ENCODE data around the gene SPIRE2. TPM values are rescaled to one million over a fixed set of nuclear protein-coding genes. Genes with fewer than 3 reads are reported as not detected.

The SPIRE2 gene
- total RNA-seq, 1 experiment from 2014 or later, result 2.3 TPM

GRCh38 chr16:89898201-89898967 is 70.1 kb downstream of the SPIRE2 start:
- no peak for DNase-seq (ENCODE audit: low read depth)

GRCh38 chr16:89899879-89900481 is 71.7 kb downstream of the SPIRE2 start:
- DNase-seq (ENCODE audit: low read depth), result no peak

- no peak for DNase-seq (ENCODE audit: low read depth)
Observed at GRCh38 chr16:89900885-89901284, 72.6 kb downstream of the SPIRE2 start.

GRCh38 chr16:89902980-89903379 is 74.7 kb downstream of the SPIRE2 start:
- no peak for DNase-seq (ENCODE audit: low read depth)

GRCh38 chr16:89903908-89904515 is 75.7 kb downstream of the SPIRE2 start:
- no peak for DNase-seq (ENCODE audit: low read depth)

- DNase-seq (ENCODE audit: low read depth), result no peak
Observed at GRCh38 chr16:89904606-89905510, 76.6 kb downstream of the SPIRE2 start.

GRCh38 chr16:89905511-89906139 is 77.3 kb downstream of the SPIRE2 start:
- DNase-seq (ENCODE audit: low read depth), result no peak

GRCh38 chr16:89906140-89907025 is 78.1 kb downstream of the SPIRE2 start:
- DNase-seq (ENCODE audit: low read depth), result no peak

DNA sequence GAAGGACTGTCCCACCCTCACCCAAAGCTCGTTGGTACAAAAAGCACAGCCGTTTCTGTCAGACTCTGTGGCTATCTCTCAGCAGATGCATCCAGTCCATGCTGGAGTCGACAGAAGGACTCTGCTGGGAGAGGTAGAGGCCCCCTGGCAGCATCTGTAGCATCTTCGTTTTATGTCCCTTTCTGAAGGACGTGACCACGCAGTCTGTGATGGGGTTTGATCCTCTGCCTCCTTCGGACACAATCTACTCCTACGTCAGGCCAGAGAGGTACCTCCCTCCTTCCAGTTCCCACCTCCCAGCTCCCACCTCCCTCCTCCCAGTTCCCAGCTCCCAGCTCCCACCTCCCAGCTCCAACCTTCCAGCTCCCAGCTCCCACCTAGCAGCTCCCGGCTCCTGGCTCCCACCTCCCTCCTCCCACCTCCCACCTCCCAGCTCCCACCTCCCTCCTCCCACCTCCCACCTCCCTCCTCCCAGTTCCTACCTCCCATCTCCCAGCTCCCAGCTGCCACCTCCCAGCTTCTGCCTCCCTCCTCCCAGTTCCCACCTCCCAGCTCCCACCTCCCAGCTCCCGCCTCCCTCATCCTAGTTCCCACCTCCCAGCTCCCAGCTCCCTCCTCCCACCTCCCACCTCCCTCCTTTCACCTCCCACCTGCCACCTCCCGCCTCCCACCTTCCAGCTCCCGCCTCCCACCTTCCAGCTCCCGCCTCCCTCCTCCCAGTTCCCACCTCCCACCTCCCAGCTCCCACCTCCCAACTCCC is 79.0 kb downstream of the SPIRE2 start:
- no peak for DNase-seq (ENCODE audit: low read depth)

DNA sequence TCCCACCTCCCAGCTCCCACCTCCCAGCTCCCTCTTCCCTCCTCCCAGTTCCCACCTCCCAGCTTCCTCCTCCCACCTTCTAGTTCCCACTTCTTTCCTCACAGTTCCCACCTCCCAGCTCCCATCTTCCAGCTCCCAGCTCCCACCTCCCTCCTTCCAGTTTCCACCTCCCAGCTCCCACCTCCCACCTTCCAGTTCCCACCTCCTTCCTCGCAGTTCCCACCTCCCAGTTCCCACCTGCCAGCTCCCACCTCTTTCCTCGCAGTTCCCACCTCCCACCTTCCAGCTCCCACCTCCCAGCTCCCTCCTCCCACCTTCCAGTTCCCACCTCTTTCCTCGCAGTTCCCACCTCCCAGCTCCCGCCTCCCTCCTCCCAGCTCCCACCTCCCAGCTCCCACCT is 80.0 kb downstream of the SPIRE2 start:
- no peak for DNase-seq (ENCODE audit: low read depth)

DNA sequence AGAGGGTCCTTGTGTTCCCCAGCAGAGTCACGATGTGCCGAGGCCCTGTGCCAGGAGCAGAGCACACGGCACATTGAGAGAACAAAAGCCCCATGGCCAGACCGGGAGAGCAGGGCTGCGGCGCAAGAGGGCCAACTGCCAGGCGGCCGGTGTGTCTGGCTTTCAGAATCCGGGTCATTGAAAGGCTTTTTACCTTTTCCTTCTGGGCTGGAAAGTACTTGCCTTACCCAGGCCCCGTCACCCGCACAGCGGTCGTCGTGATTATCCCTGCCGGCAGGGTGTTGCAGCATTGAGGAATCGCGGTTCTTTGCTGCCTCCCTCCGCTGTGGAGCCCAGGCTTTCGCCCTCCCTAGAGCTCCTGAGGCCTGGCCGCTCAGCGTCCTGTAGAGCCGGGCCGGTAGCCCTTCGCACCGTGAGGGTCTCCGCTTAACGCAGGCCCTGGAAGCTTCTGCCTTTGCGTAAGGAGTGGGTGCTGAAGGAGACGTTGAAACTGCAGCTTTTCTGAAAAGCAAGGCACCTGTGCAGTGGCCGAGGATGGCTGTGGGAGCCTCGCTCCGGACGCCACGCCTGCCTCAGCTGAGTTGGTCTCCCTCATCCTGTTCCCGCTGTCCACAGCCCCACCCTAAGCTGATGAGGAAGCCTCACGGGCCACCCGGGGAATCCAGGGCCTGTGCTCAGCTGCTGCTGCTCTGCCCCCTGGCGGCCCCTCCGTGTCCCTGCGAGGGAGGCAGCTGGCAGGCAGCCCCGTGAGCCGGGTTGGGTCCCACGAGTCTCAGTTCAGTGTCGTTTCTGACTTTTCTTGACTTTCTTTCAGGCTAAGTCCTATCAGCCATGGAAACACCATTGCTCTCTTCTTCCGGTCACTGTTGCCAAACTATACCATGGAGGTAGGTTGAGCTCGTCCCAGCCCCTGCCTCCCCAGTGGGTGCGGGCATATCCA is 81.8 kb downstream of the SPIRE2 start:
- DNase-seq (ENCODE audit: low read depth), result peak; percentile 38

DNA sequence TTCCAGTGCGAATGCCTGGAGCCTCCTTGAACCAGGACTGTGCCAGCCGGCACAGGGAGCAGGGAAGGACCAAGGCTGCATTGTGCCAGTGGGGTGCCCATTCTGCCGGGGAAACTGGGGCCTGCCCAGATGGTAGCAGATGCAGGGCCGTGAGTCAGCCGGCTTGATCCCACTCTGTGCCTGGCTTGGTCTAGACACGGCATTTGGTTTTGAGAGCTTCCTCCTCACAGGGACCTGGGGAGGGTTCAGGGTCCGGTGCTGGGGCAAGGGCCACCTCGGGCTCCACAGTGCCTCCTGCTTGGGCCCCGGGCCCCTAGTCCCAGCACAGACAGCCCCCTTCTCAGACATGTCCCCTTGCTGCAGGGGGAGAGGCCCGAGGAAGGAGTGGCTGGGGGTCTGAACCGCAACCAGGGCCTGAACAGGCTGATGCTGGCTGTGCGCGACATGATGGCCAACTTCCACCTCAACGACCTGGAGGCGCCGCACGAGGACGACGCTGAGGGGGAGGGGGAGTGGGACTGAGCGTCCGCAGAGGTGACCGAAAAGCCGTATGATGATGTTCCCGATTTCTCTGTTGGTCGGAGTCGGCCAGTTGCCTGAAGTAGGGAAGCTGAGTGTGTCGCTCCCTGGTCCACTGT is 82.6 kb downstream of the SPIRE2 start:
- DNase-seq (ENCODE audit: low read depth), result no peak

GRCh38 chr16:89911375-89911774 is 83.1 kb downstream of the SPIRE2 start:
- no peak for DNase-seq (ENCODE audit: low read depth)

DNA sequence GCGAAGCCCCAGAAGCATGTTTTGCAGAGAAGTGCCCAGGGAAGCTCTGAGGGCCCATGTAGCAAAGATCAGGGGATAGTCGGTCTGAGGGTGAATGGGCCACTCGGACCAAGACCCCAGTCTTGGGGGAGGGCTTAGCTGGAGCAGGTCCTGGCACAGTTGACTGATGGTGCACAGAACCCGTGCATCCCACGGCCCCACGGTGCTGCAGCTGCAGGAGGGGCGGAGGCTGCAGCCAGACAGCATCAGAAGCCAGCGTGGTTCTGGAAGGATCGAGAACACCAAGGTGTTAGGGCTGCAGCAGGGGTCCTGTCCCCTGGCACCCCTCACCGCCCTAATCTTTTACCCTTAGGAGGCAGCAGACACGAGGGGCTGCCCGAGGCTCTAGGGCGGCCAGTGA is 83.9 kb downstream of the SPIRE2 start:
- no peak for DNase-seq (ENCODE audit: low read depth)

DNA sequence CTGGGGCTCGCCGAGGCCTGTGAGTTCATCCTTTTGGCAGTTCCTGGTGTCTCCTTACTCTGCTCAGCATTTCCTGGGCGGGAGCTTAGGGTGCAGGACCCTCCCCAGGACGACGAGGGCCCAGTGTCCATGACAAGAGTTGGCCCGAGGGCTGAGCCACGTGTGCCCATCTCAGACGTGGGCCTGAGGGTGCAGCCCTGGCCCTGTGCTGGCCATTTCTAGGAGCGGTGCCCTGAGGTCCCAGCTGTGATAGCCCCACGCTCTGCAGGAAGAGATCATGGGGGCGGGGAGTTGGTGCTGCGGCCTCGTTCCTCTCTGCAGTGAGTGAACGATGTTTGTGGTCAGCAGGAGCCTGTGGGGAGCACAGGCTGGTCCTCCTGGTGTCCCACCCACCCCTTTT is 84.4 kb downstream of the SPIRE2 start:
- no peak for DNase-seq (ENCODE audit: low read depth)

- no peak for DNase-seq (ENCODE audit: low read depth)
Observed at GRCh38 chr16:89913408-89914387, 85.4 kb downstream of the SPIRE2 start.
